Endodermal cell (in vitro differentiated cells): ENCODE results near the gene ZNF660. TPM values are rescaled to one million over a fixed set of nuclear protein-coding genes. Genes with fewer than 3 reads are reported as not detected.

Experiments
- DNase-seq: peaks from one replicate; pipeline ENCODE4 v3.0.0-alpha.2; 2017
- H3K27ac ChIP-seq: 2 replicates; pipeline ENCODE4 v1.5.1; 2013; ENCODE audit warnings: mild to moderate bottlenecking, low read depth, low read length, moderate library complexity
- H3K27me3 ChIP-seq: 2 replicates; pipeline ENCODE4 v1.6.1; 2013; ENCODE audit warnings: mild to moderate bottlenecking, low read length, moderate library complexity; ENCODE audit not compliant: insufficient read depth, control insufficient read depth, poor library complexity, severe bottlenecking
- H3K36me3 ChIP-seq: 2 replicates; pipeline ENCODE4 v1.7.0; 2013; ENCODE audit warnings: mild to moderate bottlenecking, low read length, moderate library complexity; ENCODE audit not compliant: control insufficient read depth, insufficient read depth
- H3K4me1 ChIP-seq: one replicate; pipeline ENCODE4 v1.7.0; 2013; ENCODE audit warnings: low read length; ENCODE audit not compliant: control insufficient read depth, insufficient read depth
- H3K4me3 ChIP-seq: 2 replicates; pipeline ENCODE4 v1.5.1; 2013; ENCODE audit warnings: mild to moderate bottlenecking, low read length, moderate library complexity
- H3K9ac ChIP-seq: 2 replicates; pipeline ENCODE4 v1.6.1; 2013; ENCODE audit warnings: mild to moderate bottlenecking, low read length, moderate library complexity; ENCODE audit not compliant: poor library complexity, severe bottlenecking; ENCODE audit errors: extremely low read depth
- H3K9me3 ChIP-seq: 2 replicates; pipeline ENCODE4 v1.6.1; 2013; ENCODE audit warnings: mild to moderate bottlenecking, low read length, moderate library complexity; ENCODE audit not compliant: control insufficient read depth
- H3K27ac Mint-ChIP-seq: 2 replicates; pipeline ENCODE4 v1.8.0; 2020; ENCODE audit warnings: mixed read lengths
- H3K27me3 Mint-ChIP-seq: 2 replicates; pipeline ENCODE4 v1.8.0; 2021; ENCODE audit warnings: mild to moderate bottlenecking, mixed read lengths; ENCODE audit not compliant: insufficient read depth
- H3K36me3 Mint-ChIP-seq: 2 replicates; pipeline ENCODE4 v1.8.0; 2020; ENCODE audit warnings: low read depth, mixed read lengths
- H3K4me1 Mint-ChIP-seq: 2 replicates; pipeline ENCODE4 v1.8.0; 2020; ENCODE audit warnings: mixed read lengths
- H3K4me3 Mint-ChIP-seq: 2 replicates; pipeline ENCODE4 v1.8.0; 2020; ENCODE audit warnings: mild to moderate bottlenecking, moderate library complexity, mixed read lengths
- H3K9me3 Mint-ChIP-seq: 2 replicates; pipeline ENCODE4 v1.8.0; 2020; ENCODE audit warnings: mild to moderate bottlenecking, mixed read lengths
- CTCF ChIP-seq: fragments of 200-600 bp; sonication (generic); conservative IDR thresholded peaks from 2 replicates; pipeline ENCODE4 v1.5.0; 2021; ENCODE audit warnings: antibody characterized with exemption, mild to moderate bottlenecking
- WGBS, 2 experiments: methylation state at CpG; one replicate each; pipeline versions ENCODE4 v1.1.5 to v1.1.7; 2013; ENCODE audit warnings: missing lambda C conversion rate in 2 of 2, mixed read lengths in 1 of 2; ENCODE audit not compliant: insufficient coverage in 1 of 2, insufficient read length in 1 of 2; 5-methylcytosine and 5-hydroxymethylcytosine counted together
- total RNA-seq, 2 donors: library from RNA; stranded (reverse); fragmentation: NEBNext Ultra II Directional in 1 of 2; extraction: Animal tissue kit (Norgen Biotek cat#: 25700) in 1 of 2; gene quantifications; 2 replicates in 1 of 2; 3 replicates in 1 of 2; pipeline ENCODE4 v1.2.1, GENCODE V29; 2021

The ZNF660 gene
- total RNA-seq, 2 donors from 2014 or later: 18.1 to 19.9 TPM

GRCh38 chr3:44648564-44649229, 63.9 kb downstream of the ZNF660 start, which contains the start of gene ZNF35:
Gene ZNF35, plus strand, starts transcription at chr3:44648732. Its CDS starts 2,336 bp downstream, at chr3:44651068.
- peak; percentile 94 for DNase-seq
- Mint-ChIP-seq H3K36me3 (peaks cover 51% of the 10 kb centered on the region), H3K4me1 (no peaks in the 10 kb centered on the region), H3K9me3 (peaks cover 33% of the 10 kb centered on the region), H3K27ac (peak within 1 kb of the TSS; percentile 90), H3K4me3 (peak within 1 kb of the TSS; percentile 85), H3K27me3 (no peaks in the 10 kb centered on the region)
- Histone ChIP-seq H3K9me3 (peaks cover 5% of the 10 kb centered on the region), H3K27me3 (no peaks in the 10 kb centered on the region), H3K9ac (peak within 1 kb of the TSS; percentile 81), H3K36me3 (peaks cover 40% of the 10 kb centered on the region), H3K27ac (peak within 1 kb of the TSS; percentile 81), H3K4me3 (peak within 1 kb of the TSS; percentile 89), H3K4me1 (no peaks in the 10 kb centered on the region)
- 0 to 1% methylated on average over 14 to 37 of the region's 37 CpGs for WGBS, 2 experiments
- no peak for TF ChIP-seq CTCF

Other genes starting within 250 kb of the ZNF660 start
- gene TCAIM, start 246.2 kb upstream of the ZNF660 start, total RNA-seq: 10 to 100 TPM; 23.2 to 26.3 TPM
- 10 to 100 TPM; 35.4 to 56.9 TPM for gene ZNF445, start 107.3 kb upstream of the ZNF660 start, total RNA-seq
- gene ZKSCAN7, start 29.8 kb upstream of the ZNF660 start, total RNA-seq: 10 to 100 TPM; 11.0 to 15.5 TPM
- gene ZNF197, start 40.1 kb downstream of the ZNF660 start, total RNA-seq: 10 to 100 TPM; 22.7 to 31.9 TPM
- 10 to 100 TPM; 16.0 to 16.6 TPM for gene ZNF35, start 63.8 kb downstream of the ZNF660 start, total RNA-seq
- gene ZNF502, start 127.7 kb downstream of the ZNF660 start, total RNA-seq: 1 to 10 TPM in 1 of 2 donors, under 1 TPM in 1; 0.29 to 1.6 TPM
- 1 to 10 TPM; 5.3 to 6.6 TPM for gene ZNF501, start 144.7 kb downstream of the ZNF660 start, total RNA-seq
- gene KIAA1143, start 176.7 kb downstream of the ZNF660 start, total RNA-seq: 10 to 100 TPM; 42.9 to 46.8 TPM
- gene KIF15, start 176.8 kb downstream of the ZNF660 start, total RNA-seq: 10 to 100 TPM; 16.2 to 20.4 TPM